Testis (tissue), 3 donors: ENCODE measurements around the gene MYEOV. TPM values are rescaled to one million over a fixed set of nuclear protein-coding genes. Genes with fewer than 3 reads are reported as not detected.

Experiments used
- DNase-seq: peaks from one replicate; pipeline ENCODE4 v3.0.0-alpha.2; 2019
- H3K27ac ChIP-seq, 2 donors: fragments of 200-600 bp; sonication (generic); one replicate each; pipeline ENCODE4 v1.5.1; 2019
- H3K27me3 ChIP-seq: fragments of 200-600 bp; sonication (generic); one replicate; pipeline ENCODE4 v1.5.1; 2019
- H3K36me3 ChIP-seq: fragments of 200-600 bp; sonication (generic); one replicate; pipeline ENCODE4 v1.5.1; 2017; ENCODE audit warnings: low read depth; ENCODE audit errors: missing control alignments
- H3K4me1 ChIP-seq: fragments of 200-600 bp; sonication (generic); one replicate; pipeline ENCODE4 v1.5.1; 2019
- H3K4me3 ChIP-seq, 2 donors: fragments of 200-600 bp; sonication (generic); one replicate each; pipeline ENCODE4 v1.5.1; 2017 to 2019
- H3K9me3 ChIP-seq: fragments of 200-600 bp; sonication (generic); one replicate; pipeline ENCODE4 v1.5.1; 2017
- CTCF ChIP-seq, 3 experiments: fragments of 450-650 bp in 2 of 3; fragments of 200-600 bp in 1 of 3; sonication (generic) in 1 of 3; IDR thresholded peaks; one replicate each; pipeline ENCODE4 v1.5.1; 2016 to 2019; ENCODE audit warnings: antibody characterized with exemption in 3 of 3, mild to moderate bottlenecking in 2 of 3, moderate library complexity in 1 of 3
- POLR2A ChIP-seq: fragments of 450-650 bp; IDR thresholded peaks from one replicate; pipeline ENCODE4 v1.6.1; 2017; ENCODE audit warnings: antibody characterized with exemption, mild to moderate bottlenecking, moderate library complexity
- WGBS, 2 donors: methylation state at CpG; one replicate each; pipeline ENCODE4 v1.1.5; 2018; 5-methylcytosine and 5-hydroxymethylcytosine counted together
- intact Hi-C: fragments of 100-400 bp; cut with DNase I; formaldehyde crosslinking; loops from one replicate; pipeline ENCODE4 v1.15.1; 2023; ENCODE audit warnings: low total_unique reads
- polyA plus RNA-seq: library from polyadenylated mRNA; stranded (reverse); fragments of 350-450 nt; fragmentation: Illumina TruSeq; extraction: RNeasy Lipid Tissue Mini Kit (QIAGEN cat#74804); gene quantifications from one replicate; pipeline ENCODE4 v1.2.3, GENCODE V29; 2014; ENCODE audit warnings: low read depth, low replicate concordance; ENCODE audit not compliant: insufficient read depth
- total RNA-seq, 2 donors: library from RNA; depleted of rRNA; stranded (reverse); fragments of >200 nt; gene quantifications; one replicate each; pipeline ENCODE4 v1.2.3, GENCODE V29; 2016

Gene MYEOV
- total and polyA plus RNA-seq, 3 donors from 2014 or later, result 0.43 to 1.1 (median 1.1) TPM

DNA sequence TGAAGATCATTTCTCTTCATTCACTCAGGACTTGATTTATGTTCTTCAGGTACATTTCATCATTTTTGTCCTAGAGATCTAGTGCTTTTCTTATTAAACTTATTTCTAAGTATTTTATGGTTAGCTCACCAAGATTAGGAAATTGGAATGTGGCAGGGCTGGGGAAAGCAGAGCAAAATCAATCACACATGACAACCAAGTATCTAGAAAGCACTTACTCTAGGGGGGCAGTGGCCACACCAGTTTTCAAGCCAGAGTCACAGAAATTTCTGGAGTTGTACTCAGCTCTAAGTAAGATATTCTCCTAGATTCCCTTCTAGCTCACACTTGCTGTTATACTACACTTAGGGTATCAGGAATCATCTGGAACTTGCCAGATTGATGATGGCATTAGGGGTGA is 33.3 kb upstream of the MYEOV start:
- Histone ChIP-seq H3K4me1 (peaks cover 4% of the 10 kb centered on the region), H3K27me3 (no peaks in the 10 kb centered on the region), H3K4me3 (no peak overlapping the region), H3K9me3 (no peaks in the 10 kb centered on the region), H3K27ac (no peak overlapping the region), H3K36me3 (no peaks in the 10 kb centered on the region)
- DNase-seq, result no peak
- intact Hi-C loops, result no loop called here
- TF ChIP-seq CTCF (IDR thresholded peaks at IDR 0.05) (no peak), POLR2A (no peak)

GRCh38 chr11:69261116-69261515 is 32.8 kb upstream of the MYEOV start:
- no peaks in the 10 kb centered on the region for H3K9me3 ChIP-seq
- no peaks in the 10 kb centered on the region for H3K36me3 ChIP-seq
- WGBS, 2 donors, result 67 to 91% methylated on average over 3 of the region's 3 CpGs
- peaks cover 4% of the 10 kb centered on the region for H3K4me1 ChIP-seq
- no peak for DNase-seq
- H3K4me3 ChIP-seq, result no peak overlapping the region
- H3K27ac ChIP-seq, result no peak overlapping the region
- intact Hi-C loops, result no loop called here
- H3K27me3 ChIP-seq, result no peaks in the 10 kb centered on the region
- TF ChIP-seq CTCF (IDR thresholded peaks at IDR 0.05) (no peak), POLR2A (no peak)

DNA sequence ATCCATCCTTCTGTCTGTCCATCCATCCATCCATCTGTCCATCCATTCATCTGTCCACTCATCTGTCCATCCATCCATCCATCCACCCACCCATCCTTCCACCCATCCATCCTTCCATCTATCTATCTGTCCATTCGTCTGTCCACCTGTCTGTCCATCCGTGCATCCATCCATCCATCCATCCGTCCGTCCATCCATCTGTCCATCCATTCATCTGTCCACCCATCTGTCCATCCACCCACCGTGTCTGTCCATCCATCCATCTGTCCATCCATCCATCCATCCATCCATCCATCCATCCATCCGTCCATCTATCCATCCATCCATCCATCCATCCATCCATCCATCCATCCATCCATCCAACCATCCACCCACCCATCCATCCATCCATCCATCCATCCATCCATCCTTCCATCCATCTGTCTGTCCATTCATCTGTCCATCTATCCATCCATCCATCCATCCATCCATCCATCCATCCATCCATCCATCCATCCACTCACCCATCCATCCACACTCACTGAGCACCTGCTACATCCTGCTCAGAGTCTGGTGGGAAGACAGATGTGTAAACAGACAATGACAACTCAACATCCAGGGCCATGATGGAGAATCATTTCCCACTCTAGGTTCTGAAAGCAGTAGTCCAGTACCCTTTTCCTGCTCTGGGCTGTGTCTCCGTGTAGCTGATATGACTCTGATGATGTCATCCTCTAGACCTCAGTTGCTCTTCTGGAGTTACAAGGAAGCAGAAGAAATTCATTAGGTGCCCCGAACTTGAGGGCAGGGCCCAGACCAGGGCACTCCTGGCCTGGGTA is 30.8 kb upstream of the MYEOV start:
- Histone ChIP-seq H3K27ac (no peak overlapping the region), H3K4me1 (peaks cover 4% of the 10 kb centered on the region), H3K36me3 (no peaks in the 10 kb centered on the region), H3K27me3 (no peaks in the 10 kb centered on the region), H3K4me3 (no peak overlapping the region), H3K9me3 (no peaks in the 10 kb centered on the region)
- no peak for DNase-seq
- intact Hi-C loops, result no loop called here
- TF ChIP-seq POLR2A, result no peak
- no peak for TF ChIP-seq CTCF (IDR thresholded peaks at IDR 0.05)
- WGBS, 2 donors, result 74 to 82% methylated on average over 7 of the region's 8 CpGs

DNA sequence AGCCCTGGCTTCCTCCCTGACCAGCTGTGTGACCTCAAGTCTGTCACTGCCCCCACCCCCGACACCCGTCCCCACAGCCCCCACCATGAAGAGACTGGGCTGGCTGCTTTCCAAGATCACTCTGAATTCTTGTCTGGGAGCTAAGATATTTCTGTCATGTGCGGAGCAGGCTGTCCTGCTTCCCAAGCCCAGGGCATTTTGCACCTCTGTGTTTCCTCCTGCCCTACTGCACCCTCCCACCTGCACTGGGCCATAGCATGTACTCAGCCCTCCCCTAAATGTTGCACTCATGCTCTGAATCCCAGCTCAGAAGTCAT is 30.3 kb upstream of the MYEOV start:
- H3K9me3 ChIP-seq, result no peaks in the 10 kb centered on the region
- no peaks in the 10 kb centered on the region for H3K27me3 ChIP-seq
- 58 to 81% methylated on average over 3 of the region's 3 CpGs for WGBS, 2 donors
- intact Hi-C loops, result no loop called here
- H3K4me3 ChIP-seq, result no peak overlapping the region
- no peak for DNase-seq
- no peaks in the 10 kb centered on the region for H3K36me3 ChIP-seq
- peaks cover 4% of the 10 kb centered on the region for H3K4me1 ChIP-seq
- no peak for TF ChIP-seq CTCF (IDR thresholded peaks at IDR 0.05)
- TF ChIP-seq POLR2A, result no peak
- no peak overlapping the region for H3K27ac ChIP-seq

DNA sequence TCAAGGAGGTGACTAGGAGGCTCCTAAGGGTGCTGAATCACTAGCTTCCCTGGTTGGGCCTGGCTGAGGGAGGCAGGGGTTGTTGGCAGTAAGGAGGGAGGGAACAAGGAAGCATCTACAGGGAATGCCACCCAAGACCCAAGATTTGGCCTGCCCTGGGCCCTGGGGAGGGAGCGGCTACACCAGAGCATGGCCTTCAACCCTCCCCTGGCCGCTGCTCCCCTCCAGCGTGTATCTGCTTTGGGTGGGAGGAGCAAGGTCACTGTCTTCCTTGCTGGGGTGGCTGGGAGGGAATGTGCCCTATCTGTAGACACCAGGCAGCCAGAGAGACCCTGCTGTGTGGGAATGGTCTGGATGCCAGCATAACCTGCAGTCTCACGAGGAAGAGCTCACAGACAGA is 29.5 kb upstream of the MYEOV start:
- H3K36me3 ChIP-seq, result no peaks in the 10 kb centered on the region
- H3K27ac ChIP-seq, result no peak overlapping the region
- no peaks in the 10 kb centered on the region for H3K9me3 ChIP-seq
- H3K4me3 ChIP-seq, result no peak overlapping the region
- peaks cover 4% of the 10 kb centered on the region for H3K4me1 ChIP-seq
- 45 to 80% methylated on average over 3 to 4 of the region's 4 CpGs for WGBS, 2 donors
- H3K27me3 ChIP-seq, result no peaks in the 10 kb centered on the region
- intact Hi-C loops, result no loop called here
- no peak for DNase-seq
- TF ChIP-seq CTCF (IDR thresholded peaks at IDR 0.05) (no peak), POLR2A (no peak)
